HepG2 (cell line): ENCODE data around the gene RABL6. TPM values are rescaled to one million over a fixed set of nuclear protein-coding genes. Genes with fewer than 3 reads are reported as not detected.

Source experiments
- AGO2 ChIP-seq: fragments of 200-400 bp; formaldehyde crosslinking; optimal IDR thresholded peaks from 2 replicates; pipeline ENCODE3; 2017; ENCODE audit warnings: mild to moderate bottlenecking, low read depth, low read length, moderate library complexity
- ARID4A ChIP-seq: sonication (generic); formaldehyde crosslinking; IDR thresholded peaks from 2 replicates; pipeline ENCODE4 v1.5.0; 2020; ENCODE audit warnings: mild to moderate bottlenecking, missing genetic modification reagents, borderline replicate concordance
- CCAR2 ChIP-seq: fragments of 200-400 bp; formaldehyde crosslinking; optimal IDR thresholded peaks from 2 replicates; pipeline ENCODE3; 2018; ENCODE audit warnings: low read depth, mild to moderate bottlenecking, low read length, moderate library complexity
- DMTF1 ChIP-seq: sonication (generic); formaldehyde crosslinking; IDR thresholded peaks from 2 replicates; pipeline ENCODE4 v1.4.0; 2020; ENCODE audit warnings: mild to moderate bottlenecking, missing genetic modification reagents
- E2F1 ChIP-seq: sonication (generic); formaldehyde crosslinking; IDR thresholded peaks from 2 replicates; pipeline ENCODE4 v1.5.0; 2020; ENCODE audit warnings: missing genetic modification reagents
- GMEB1 ChIP-seq: sonication (generic); formaldehyde crosslinking; IDR thresholded peaks from 2 replicates; pipeline ENCODE4 v1.5.1; 2020; ENCODE audit warnings: missing genetic modification reagents, mild to moderate bottlenecking, borderline replicate concordance
- HOXA7 ChIP-seq: sonication (generic); formaldehyde crosslinking; IDR thresholded peaks from 2 replicates; pipeline ENCODE4 v1.8.1; 2022; ENCODE audit warnings: mild to moderate bottlenecking, missing genetic modification reagents, moderate library complexity
- KDM3A ChIP-seq: IDR thresholded peaks from 2 replicates; pipeline ENCODE4 v1.6.1; 2018; ENCODE audit warnings: low read depth, missing compliant biosample characterization
- MLX ChIP-seq: IDR thresholded peaks from 2 replicates; pipeline ENCODE4 v1.6.1; 2016
- MXD1 ChIP-seq: sonication (generic); formaldehyde crosslinking; IDR thresholded peaks from 2 replicates; pipeline ENCODE4 v1.4.0; 2020; ENCODE audit warnings: mild to moderate bottlenecking, missing genetic modification reagents
- MXI1 ChIP-seq: IDR thresholded peaks from 3 replicates; pipeline ENCODE4 v1.6.1; 2012; ENCODE audit warnings: low read depth, low read length, inconsistent platforms, borderline replicate concordance
- NFKB2 ChIP-seq: sonication (generic); formaldehyde crosslinking; IDR thresholded peaks from 2 replicates; pipeline ENCODE4 v1.4.0; 2020; ENCODE audit warnings: missing genetic modification reagents, borderline replicate concordance
- NR2F2 ChIP-seq: IDR thresholded peaks from 2 replicates; pipeline ENCODE4 v1.6.1; 2012; ENCODE audit warnings: low read depth, inconsistent platforms, borderline replicate concordance
- SKI ChIP-seq: fragments of 450-650 bp; IDR thresholded peaks from one replicate; pipeline ENCODE4 v1.6.1; 2018; ENCODE audit warnings: mild to moderate bottlenecking; ENCODE audit not compliant: partially characterized antibody
- STAG1 ChIP-seq: sonication (generic); formaldehyde crosslinking; IDR thresholded peaks from 2 replicates; pipeline ENCODE4 v1.4.0; 2020; ENCODE audit warnings: missing genetic modification reagents
- XRCC5 ChIP-seq: fragments of 200-400 bp; formaldehyde crosslinking; optimal IDR thresholded peaks from 2 replicates; pipeline ENCODE3; 2017; ENCODE audit warnings: mild to moderate bottlenecking, low read length
- ZNF121 ChIP-seq: sonication (generic); formaldehyde crosslinking; IDR thresholded peaks from 2 replicates; pipeline ENCODE4 v1.5.0; 2020; ENCODE audit warnings: mild to moderate bottlenecking, missing genetic modification reagents
- ZNF367 ChIP-seq: sonication (generic); formaldehyde crosslinking; IDR thresholded peaks from 2 replicates; pipeline ENCODE4 v1.4.0; 2020; ENCODE audit warnings: missing genetic modification reagents, borderline replicate concordance
- ZNF775 ChIP-seq: sonication (generic); formaldehyde crosslinking; IDR thresholded peaks from 2 replicates; pipeline ENCODE4 v1.4.0; 2020; ENCODE audit warnings: missing genetic modification reagents, mild to moderate bottlenecking, moderate library complexity, borderline replicate concordance
- polyA plus RNA-seq, 8 experiments: library from polyadenylated mRNA; depleted of rRNA in 3 of 8; stranded (reverse) in 7 of 8; unstranded in 1 of 8; fragments of >200 nt; fragmentation: Illumina TruSeq in 4 of 8; extraction: Trizol in 4 of 8; gene quantifications; 2 replicates each; pipeline versions ENCODE4 v1.2.1 to v1.2.3, GENCODE V29; 2011 to 2016; ENCODE audit warnings: low read depth in 4 of 8, missing spikeins in 1 of 8, mixed read lengths in 1 of 8; ENCODE audit not compliant: insufficient read depth in 1 of 8
- total RNA-seq, 5 experiments: library from RNA; depleted of rRNA; stranded (reverse); fragments of >200 nt; fragmentation: Illumina TruSeq; extraction: Trizol; gene quantifications; 2 replicates each; pipeline ENCODE4 v1.2.3, GENCODE V29; 2016; ENCODE audit warnings: low read depth in 1 of 5

RABL6 gene
- total and polyA plus RNA-seq, 2 of the 13 experiments (the other 11 are each of a cell fraction or from before 2014, with no cell fraction given) = 81.5 to 125 TPM

- TF ChIP-seq SKI = no peak
- no peak for TF ChIP-seq NR2F2
- no peak for TF ChIP-seq ZNF775
- TF ChIP-seq CCAR2 = no peak
- peak; percentile 91 for TF ChIP-seq STAG1 (CRISPR knock-in tag)
- TF ChIP-seq MLX (CRISPR knock-in tag) = no peak
- TF ChIP-seq DMTF1 = no peak
- TF ChIP-seq KDM3A (CRISPR knock-in tag) = no peak
- no peak; the same call in 1 of the 2 replicates for TF ChIP-seq NFKB2 (CRISPR knock-in tag)
- no peak for TF ChIP-seq GMEB1 (CRISPR knock-in tag)
- TF ChIP-seq ZNF121 (CRISPR knock-in tag) = no peak
- peak; percentile 52; the same call in 1 of the 3 replicates for TF ChIP-seq MXI1
- TF ChIP-seq ARID4A (CRISPR knock-in tag) = peak; percentile 43; the same call in 1 of the 2 replicates
- no peak for TF ChIP-seq ZNF367
- no peak for TF ChIP-seq E2F1
- no peak for TF ChIP-seq HOXA7 (CRISPR knock-in tag)
- TF ChIP-seq AGO2 = no peak
- no peak for TF ChIP-seq MXD1
- TF ChIP-seq XRCC5 = peak; percentile 33
Measured at GRCh38 chr9:136787690-136788400, 19.9 kb upstream of the RABL6 start (continued).
